ENCODE measurements around the gene LIMS1.

DNA sequence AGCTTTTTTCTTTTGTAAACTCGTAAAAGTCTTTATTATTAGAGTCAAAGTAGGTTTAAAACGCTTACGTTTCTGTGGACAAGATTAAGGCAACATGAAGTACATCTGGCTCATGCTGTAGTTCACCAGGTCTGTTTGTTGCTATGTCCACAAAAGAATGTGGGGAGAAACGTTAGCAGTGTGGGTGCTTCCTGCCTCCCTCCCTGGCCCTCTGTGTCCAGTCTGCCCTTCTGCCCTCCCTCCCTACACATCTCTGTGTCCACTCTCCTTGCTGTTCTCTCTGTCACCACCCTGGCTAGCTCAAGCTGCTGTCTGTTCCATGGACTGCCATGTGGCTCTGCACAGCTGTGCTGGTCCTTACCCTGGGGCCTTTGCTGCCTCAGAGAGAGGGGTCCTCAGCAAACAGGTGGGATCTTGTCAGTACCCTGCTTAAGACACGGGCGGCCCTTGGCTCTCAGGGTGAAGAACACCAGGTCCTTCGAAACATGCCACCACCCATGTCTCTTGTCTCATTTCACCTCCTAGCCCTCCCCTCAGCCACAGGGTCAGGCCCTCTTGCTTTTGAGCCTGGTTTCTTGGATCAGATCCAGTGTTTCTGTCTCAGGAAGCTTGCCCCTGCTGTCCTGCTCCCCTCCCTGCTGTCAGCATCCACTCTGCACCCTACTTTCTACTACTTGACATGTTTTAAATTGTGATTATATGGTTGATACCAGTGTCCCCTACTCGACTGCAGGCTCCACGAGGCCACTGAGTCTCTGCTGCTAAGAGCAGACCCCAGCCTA, 79.2 kb downstream of the LIMS1 start:
- TF ChIP-seq, protein P1, sequence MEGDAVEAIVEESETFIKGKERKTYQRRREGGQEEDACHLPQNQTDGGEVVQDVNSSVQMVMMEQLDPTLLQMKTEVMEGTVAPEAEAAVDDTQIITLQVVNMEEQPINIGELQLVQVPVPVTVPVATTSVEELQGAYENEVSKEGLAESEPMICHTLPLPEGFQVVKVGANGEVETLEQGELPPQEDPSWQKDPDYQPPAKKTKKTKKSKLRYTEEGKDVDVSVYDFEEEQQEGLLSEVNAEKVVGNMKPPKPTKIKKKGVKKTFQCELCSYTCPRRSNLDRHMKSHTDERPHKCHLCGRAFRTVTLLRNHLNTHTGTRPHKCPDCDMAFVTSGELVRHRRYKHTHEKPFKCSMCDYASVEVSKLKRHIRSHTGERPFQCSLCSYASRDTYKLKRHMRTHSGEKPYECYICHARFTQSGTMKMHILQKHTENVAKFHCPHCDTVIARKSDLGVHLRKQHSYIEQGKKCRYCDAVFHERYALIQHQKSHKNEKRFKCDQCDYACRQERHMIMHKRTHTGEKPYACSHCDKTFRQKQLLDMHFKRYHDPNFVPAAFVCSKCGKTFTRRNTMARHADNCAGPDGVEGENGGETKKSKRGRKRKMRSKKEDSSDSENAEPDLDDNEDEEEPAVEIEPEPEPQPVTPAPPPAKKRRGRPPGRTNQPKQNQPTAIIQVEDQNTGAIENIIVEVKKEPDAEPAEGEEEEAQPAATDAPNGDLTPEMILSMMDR (IDR thresholded peaks at IDR 0.05): no peak
- no peak for TF ChIP-seq EZH2 (IDR thresholded peaks at IDR 0.05; ENCODE audit: borderline replicate concordance, insufficient read depth, low read depth, low read length, poor library complexity, severe bottlenecking)

Data from B cell (primary cell).